NCI-H460 (cell line): ENCODE data around the gene BHMT. TPM values are rescaled to one million over a fixed set of nuclear protein-coding genes. Genes with fewer than 3 reads are reported as not detected.

Experiments used
- DNase-seq: peaks from one replicate; pipeline ENCODE4 v3.0.0-alpha.2; 2016; ENCODE audit warnings: low read depth; ENCODE audit errors: extremely low read depth
- polyA plus RNA-seq: library from polyadenylated mRNA; depleted of rRNA; stranded (reverse); fragments of >200 nt; gene quantifications from 2 replicates; pipeline ENCODE4 v1.2.3, GENCODE V29; 2014; cell fraction: nucleus; rRNA removed
- total RNA-seq: library from RNA; depleted of rRNA; stranded (reverse); fragments of >200 nt; shearing (Covaris generic); gene quantifications from 2 replicates; pipeline ENCODE4 v1.2.3, GENCODE V29; 2014; rRNA removed

BHMT gene, protein sequence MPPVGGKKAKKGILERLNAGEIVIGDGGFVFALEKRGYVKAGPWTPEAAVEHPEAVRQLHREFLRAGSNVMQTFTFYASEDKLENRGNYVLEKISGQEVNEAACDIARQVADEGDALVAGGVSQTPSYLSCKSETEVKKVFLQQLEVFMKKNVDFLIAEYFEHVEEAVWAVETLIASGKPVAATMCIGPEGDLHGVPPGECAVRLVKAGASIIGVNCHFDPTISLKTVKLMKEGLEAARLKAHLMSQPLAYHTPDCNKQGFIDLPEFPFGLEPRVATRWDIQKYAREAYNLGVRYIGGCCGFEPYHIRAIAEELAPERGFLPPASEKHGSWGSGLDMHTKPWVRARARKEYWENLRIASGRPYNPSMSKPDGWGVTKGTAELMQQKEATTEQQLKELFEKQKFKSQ
- not detected in 2 replicates for total RNA-seq
- not detected in 2 replicates for polyA plus RNA-seq

DNA sequence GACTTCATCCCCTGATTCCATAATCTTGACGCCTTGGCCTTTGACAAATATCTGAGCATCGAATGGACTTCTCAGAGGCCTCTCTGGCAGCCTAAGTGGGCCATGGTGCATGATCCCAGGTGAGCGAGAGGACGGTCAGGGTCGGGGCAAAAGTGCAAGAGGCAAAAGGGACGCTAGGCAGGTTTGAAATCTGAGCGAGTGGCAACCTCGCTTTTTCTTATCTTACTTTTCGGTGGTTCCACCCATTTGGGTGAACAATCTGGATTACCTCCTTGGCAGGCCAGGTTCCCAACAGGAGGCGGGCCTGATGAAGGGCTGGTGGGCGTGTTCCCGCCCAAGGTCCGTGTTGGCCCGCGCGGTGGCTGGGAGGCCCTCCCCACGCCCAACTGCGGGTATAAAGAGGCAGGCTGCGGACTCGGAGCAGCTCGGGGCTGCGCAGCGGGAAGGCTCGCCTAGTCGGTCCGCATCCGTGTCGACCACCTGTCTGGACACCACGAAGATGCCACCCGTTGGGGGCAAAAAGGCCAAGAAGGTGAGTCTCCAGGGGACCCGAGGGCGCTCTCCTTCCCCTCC lies at the start of gene BHMT:
BHMT (plus strand) TSS at position 423 of the 573 bp plus-strand sequence; CDS start at position 500, 77 bp downstream.
- no peak for DNase-seq

DNA sequence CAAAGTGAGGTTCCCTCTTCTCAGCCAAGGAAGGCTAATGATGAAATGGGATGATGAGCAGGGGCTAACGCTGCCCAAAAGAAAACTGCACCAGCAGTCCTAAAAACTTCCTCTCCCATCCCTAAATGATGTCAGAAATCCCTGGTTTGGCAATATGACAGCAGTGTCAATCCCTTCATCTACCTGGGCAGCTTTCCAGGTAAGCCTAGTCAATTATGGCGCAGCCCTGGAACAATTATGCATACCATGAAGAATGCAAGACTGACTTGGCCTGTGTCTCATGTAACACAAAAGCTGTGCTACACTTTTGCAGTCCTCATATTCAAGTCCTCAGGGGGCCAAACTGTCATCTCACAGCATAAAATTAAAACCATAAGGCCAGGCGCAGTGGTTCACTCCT lies 49.2 kb upstream of the BHMT start:
- DNase-seq, result no peak

DNA sequence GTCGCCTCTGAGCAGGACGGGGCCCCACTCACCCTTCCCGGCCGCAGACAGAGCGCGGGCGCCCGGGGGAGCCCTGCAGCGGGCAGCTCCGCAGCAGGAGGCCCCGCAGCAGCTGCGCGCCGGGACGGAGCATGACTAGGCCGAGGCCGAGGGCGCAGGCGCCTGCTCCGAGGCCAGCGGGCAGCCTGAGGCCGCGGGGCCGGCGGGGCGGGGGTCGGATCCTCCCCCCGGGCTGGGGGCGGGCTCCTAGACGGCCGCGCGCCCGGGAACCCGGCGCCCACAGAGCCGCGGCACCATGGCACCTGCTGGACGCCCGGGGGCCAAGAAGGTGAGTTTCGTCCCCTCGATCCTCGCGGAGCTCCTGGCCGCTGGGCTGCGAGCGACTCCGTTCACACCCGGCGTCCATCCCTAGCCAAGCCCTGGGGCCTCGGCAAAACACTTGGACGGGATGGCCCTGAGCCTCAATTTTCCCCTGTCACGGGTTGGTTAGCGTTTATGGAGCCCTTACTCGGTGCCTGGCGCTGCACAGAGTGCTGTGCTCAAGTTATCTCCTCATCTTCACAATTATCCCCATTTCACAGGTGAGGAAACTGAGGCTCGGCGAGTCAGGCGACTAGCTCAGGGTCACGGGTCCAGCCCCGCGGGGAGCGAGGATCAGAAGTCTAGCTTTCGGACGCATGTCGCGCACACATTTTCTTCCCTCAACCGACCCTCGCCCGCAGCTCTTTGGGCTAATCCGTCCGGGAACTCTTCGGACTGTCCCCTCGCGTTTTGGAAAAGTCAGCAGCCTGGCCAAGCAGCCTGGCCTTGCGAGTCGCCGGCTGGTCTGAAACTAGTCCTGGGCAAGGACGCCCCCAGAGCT lies 41.9 kb upstream of the BHMT start, which contains the start of the genes BHMT2 and DMGDH:
BHMT2 (plus strand) TSS at position 280 of the 862 bp plus-strand sequence; CDS start at position 296, 16 bp downstream.
DMGDH (minus strand) TSS at position 187 of the 862 bp plus-strand sequence; CDS start at position 133, 54 bp downstream.
- no peak for DNase-seq

DNA sequence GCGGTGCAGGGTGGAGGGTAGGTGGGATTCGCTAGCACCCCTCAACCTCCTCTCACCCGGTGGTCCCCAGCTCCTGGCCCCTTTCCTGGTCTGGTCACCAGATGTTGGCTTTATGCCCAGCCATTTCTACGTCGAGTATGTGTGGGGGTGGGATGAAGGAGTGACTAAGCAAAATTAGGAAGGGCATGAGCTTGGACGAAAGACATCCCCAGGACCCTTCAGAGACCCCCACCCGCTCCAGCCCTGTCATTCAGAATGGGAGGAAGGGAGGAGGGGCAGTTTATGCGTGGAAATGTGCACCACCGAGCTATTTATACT lies 41.3 kb upstream of the BHMT start:
- no peak for DNase-seq

DNA sequence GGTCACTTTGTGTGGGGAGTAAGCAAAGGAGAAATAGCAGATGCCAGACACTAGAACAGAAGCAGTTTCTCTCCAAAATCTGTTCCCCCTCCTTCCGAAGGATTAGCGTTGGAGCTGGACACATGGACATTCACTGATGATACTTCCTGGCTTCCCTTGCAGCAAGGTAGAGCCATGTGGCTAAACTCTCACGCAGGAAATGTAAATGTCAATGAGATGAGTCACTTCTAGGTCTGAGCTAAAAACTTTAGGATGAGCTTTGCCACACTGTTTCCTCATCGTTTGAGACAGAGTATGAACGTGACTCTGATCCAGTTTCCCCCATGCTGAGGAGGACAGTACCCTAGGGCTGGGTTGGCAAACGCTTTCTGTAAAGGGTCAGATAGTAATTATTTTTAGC lies 37.0 kb upstream of the BHMT start:
- no peak for DNase-seq

DNA sequence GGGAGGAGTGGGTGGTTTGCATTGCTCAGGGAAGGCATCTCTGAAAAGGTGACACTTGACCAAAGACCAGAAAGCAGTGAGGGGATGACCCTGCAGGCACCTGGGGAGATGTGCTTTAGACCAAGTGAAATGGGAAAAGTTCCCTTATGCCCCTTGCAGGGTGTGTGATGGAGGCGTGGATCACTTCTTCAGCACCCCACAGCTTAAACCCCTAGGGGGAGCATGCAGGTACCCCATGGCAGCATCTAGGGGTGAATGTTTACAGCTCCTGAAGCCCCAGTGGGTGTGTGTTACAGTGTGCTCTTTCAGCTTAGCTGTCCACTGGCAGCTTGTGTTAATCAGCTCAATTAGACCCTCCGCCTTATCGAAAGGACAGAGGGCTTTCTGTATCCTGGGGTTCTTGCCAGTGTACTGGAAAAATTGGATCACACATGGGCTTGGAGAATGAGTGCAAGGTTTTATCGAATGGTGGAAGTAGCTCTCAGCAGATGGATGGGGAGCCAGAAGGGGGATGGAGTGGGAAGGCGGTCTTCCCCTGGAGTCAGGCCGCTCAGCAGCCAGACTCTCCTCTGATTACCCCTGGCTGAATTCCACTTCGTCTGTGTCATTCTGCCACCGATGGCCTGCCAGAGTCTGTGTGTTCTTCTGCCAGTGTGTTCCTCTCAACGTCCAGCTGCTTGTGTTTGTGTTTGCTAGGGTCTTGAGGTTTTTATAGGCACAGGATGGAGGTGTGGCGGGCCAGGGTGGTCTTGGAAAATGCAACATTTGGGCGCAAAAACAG lies 35.8 kb upstream of the BHMT start:
- DNase-seq, result no peak

DNA sequence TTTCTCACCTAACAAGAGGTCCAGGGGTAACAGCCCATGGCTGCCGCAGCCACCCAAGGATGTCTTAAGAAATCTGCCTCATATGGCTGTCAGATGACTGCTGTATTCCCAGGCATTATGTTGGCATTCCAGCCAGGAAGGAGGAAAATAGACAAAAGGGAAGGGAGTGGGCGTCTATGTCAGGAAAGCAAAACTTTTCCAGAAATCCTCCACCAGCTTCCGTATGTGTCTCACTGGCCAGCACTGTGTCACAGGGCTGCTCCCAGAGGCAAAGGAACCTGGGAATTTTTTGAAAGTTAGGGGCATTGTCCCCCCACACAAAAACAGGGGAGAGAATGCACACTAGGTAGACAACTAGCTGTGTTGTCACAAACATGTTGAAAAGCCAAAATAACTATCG lies 34.8 kb upstream of the BHMT start:
- DNase-seq, result no peak

DNA sequence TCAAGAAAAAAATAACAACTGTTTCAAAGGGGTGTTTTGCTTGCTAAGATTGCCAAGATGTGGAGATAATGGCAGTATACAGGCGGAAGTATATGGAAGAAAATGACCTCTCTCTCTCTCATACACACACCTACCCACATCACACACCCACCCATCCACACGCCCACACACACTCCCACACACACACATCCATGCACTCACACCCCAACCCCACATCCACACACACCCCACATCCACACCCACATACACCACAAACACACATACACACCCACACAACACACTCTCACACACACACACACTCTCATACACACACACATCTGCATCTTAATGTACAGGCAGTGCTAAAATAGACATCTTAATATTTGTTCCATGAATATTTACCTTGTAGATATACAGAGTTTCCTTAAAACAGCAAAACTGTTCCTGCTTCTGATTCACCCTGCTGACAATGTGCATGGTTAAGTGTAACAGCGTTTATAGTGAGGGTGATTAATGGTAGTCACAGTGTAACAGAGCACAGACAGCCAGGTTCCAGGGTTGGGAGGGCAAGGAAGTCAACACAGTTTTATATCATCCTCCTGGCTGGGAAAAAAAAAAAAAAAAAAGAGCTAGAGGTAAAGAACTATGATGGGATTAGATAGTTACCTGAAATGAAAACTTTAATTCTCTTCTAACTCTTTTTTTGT lies 33.8 kb upstream of the BHMT start:
- no peak for DNase-seq

DNA sequence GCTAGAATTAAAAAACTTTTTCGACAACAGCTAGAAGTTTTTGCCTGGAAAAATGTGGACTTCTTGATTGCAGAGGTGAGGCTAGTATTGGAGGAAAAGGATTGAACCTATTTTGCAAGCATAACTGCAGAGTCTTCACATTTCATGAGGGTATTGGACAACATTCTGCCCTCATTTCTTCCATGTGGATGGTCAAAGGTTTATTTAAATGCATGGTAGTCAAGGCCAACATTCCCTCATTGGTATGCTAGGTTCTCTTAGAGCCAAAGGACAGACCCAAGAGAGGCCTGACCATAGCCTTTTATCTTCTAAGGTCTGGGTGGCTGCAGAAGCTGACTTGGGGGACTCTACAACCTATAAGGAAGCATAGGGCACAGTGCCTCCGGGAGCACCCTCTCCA lies 30.8 kb upstream of the BHMT start:
- DNase-seq, result no peak

DNA sequence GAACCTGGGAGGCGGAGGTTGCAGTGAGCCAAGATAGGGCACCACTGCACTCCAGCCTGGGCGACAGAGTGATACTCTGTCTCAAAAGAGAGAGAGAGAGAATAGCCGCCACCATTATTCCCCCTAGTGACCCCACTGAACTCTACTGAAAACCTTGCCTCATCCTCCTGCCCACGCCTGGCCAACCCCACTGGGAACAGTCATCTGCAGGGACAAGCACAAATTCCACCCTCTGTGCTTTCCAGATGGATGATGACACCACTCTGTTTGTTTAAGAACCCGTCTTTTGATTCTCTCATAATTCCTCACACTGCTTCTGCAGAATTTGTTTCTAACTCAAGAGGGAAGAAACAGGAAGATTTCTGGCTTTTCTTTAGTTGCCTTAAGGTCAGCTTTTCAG lies 29.8 kb upstream of the BHMT start:
- no peak for DNase-seq

DNA sequence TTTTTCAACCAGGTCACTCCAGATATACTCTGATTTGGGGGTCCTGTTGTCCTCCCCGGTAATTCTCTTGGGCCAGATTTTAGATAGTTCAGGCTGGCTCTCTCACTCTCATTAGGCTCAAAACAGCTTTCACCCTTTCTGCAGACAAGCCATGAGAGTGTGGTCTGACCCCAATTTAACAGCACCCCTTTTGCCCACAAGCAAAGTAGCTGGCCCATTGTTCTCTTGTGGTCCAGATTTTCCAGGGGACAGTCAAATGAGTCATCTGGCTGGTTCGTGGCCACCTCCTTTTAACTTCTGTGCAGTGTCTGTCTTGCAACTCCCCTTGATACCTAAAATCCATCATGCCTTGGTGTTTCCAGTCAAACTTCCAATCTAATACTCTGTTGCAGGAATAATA lies 25.5 kb upstream of the BHMT start:
- DNase-seq, result no peak

DNA sequence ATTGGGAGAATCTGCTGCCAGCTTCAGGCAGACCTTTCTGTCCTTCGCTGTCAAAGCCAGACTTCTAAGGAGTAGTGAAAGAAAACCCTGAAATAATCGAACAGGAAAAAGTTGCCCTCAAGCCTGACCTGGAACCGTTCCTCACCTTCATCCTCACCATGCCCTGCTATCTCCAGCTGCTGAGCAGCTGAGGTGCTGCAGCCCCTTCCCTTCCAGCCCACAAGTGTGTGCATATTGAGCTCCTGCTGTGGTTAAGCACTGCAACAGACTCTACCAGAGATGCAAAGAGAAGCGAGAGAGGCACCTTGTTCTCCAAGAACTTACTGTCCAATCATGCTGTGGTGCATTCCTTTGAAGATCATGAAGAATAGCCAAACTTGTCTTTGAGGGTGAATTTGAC lies 23.1 kb upstream of the BHMT start:
- no peak for DNase-seq

DNA sequence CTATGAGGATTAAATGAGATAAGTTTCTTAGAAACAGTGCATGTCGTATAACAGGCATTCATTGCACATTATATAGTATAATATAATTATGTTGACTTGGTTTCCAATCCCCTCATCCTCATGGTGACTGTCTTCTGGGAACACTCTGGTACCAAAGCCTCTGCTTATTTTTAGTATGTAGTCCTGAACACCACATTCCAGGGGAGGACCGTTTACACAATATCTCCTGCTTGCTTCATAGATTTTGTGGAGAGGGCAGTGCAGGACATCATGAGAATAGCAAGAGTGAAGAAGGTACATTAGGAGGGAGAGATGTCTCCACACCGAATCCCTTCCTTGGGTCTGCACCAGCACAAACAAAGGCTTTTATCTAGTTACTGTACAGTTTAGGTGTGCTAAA lies 20.5 kb upstream of the BHMT start:
- DNase-seq, result no peak

DNA sequence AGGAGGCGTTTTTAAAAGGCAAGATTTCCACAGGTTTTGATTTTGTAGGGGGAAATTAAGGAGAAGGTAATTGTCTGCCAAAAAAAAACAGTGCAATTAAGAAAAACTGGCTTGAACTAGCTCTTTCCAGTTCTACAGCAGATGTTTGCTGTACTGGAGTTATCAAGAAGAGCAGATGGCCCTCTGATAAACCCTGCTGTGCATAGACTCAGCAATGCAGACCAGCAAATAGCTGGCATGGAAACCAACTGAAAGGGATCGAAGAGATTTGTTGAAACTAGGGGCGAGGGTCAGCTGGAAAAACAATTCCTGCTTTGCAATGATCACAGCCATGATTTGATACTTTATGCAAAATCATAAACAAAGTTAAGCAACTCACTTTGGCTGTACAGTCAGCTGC lies 17.8 kb upstream of the BHMT start:
- no peak for DNase-seq

DNA sequence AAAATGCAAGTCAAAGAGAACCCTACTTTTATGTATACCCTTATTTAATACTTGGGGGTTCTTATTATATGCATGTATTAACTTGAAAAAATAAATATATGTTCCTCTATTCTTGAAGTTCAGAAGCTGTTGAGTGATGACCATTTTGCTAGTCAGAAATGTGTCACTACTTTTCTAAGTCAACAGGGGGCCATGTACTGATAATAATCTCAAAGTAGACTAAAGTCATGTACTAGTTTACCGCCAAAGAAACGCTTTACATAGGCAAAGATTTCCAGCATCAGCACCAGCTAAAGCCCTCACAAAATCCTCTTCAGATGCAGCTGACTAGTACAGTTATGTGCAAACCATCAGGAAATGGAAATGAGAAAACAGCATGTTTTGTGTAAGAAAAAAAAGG lies 5.7 kb upstream of the BHMT start:
- no peak for DNase-seq

DNA sequence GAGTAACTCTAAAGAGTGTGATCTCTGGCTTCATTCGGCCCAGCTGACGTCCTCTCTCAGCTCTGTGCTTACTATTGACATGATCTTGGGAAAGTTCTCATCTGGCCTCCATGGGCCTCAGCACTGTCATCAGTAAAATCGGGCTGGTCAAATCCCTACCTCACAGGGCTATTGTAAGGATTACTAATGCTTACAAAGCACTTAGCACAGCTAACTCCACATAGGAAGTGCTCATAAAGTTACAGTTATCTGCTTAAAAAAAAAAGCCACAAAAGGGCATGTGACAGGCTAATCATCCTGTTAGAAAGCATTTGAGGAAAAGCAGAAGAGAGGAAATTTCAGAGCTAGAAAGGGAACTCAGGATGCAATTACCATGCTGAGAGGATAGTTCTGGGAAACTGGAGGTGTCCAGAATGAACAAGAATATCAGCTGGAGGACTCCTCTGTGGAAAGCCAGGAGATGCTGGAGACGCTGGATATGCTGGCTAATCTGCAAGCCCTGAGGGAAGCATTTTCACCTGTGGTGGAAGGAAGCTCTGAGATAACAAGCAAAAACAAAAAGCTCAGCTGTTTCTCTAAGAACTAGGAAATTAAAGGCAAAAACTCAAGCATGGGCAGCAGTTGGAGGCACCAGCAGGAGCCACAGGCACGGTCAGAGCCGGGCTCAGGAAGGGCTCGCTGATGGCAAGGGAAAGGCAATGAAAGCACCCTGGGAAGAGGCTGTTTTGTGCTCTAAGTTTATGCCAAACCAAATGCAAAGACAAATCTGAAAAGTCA lies 4.4 kb upstream of the BHMT start:
- DNase-seq, result no peak

DNA sequence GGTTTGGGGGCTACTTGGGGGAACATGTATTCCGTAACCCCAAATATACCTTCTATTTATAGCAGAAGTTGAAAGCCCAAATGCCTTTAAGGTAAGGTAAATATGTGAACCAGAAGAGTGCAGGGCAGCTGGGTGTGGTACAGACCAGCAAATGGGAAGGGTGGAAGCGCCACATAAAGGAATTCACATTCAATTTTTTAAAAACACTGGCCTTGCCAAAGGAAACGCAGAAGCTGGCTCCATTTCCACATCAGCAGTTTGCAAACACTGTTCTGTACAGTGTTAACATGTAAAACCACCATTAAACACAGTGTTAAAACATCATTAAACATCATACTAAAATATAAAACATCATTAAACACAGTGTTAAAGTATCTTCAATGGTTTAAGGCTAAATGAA lies 3.5 kb upstream of the BHMT start:
- no peak for DNase-seq

DNA sequence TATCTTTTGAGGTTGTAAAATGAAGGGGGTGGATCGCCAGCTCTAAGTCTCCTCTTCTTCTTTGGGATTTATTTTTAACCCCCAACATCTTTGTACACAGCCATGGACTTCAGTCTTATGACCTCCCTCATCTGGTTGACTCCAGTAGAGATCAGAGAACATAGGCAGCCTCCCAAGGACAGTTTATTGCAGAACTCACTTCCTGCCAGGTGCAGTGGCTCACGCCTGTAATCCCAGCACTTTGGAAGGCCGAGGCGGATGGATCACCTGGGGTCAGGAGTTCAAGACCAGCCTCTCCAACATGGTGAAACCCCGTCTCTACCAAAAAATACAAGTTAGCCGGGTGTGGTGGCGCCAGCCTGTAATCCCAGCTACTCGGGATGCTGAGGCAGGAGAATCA lies 2.8 kb upstream of the BHMT start:
- DNase-seq, result no peak
